Measurements from ENCODE around the gene SCAMP4. TPM values are rescaled to one million over a fixed set of nuclear protein-coding genes. Genes with fewer than 3 reads are reported as not detected.
A peak's percentile ranks its signal among the peaks of the same experiment; 100 is the strongest.

The SCAMP4 gene
- total RNA-seq, 2 donors from 2014 or later = 69.6 to 75.3 TPM

GRCh38 chr19:1943661-1944087 is 38.5 kb downstream of the SCAMP4 start:
- H3K4me3 Mint-ChIP-seq = peak overlapping the region; percentile 86
- no peak overlapping the region for H3K9ac ChIP-seq (ENCODE audit: extremely low read depth, low read length, poor library complexity, severe bottlenecking)

GRCh38 chr19:1944088-1944915 is 39.1 kb downstream of the SCAMP4 start:
- H3K9me3 ChIP-seq (ENCODE audit: control insufficient read depth, low read length) = no peaks in the 10 kb centered on the region
- DNase-seq = no peak
- H3K4me3 ChIP-seq (ENCODE audit: low read length) = no peak overlapping the region
- H3K27me3 ChIP-seq (ENCODE audit: control insufficient read depth, insufficient read depth, low read length, poor library complexity, severe bottlenecking) = no peaks in the 10 kb centered on the region
- Mint-ChIP-seq H3K36me3 (ENCODE audit: low read depth) (peaks cover 13% of the 10 kb centered on the region), H3K27ac (no peak overlapping the region), H3K9me3 (no peaks in the 10 kb centered on the region), H3K4me1 (peaks cover 19% of the 10 kb centered on the region), H3K4me3 (no peak overlapping the region), H3K27me3 (ENCODE audit: insufficient read depth) (no peaks in the 10 kb centered on the region)
- 90 to 92% methylated on average over 34 to 42 of the region's 42 CpGs for WGBS, 2 experiments (ENCODE audit: insufficient coverage in 1 of 2, insufficient read length in 1 of 2)
- no peaks in the 10 kb centered on the region for H3K36me3 ChIP-seq (ENCODE audit: control insufficient read depth, insufficient read depth, low read length)
- no peaks in the 10 kb centered on the region for H3K4me1 ChIP-seq (ENCODE audit: control insufficient read depth, insufficient read depth, low read length)
- no peak overlapping the region for H3K27ac ChIP-seq (ENCODE audit: low read depth, low read length)
- TF ChIP-seq CTCF (conservative IDR thresholded peaks at IDR 0.05) = no peak
- H3K9ac ChIP-seq (ENCODE audit: extremely low read depth, low read length, poor library complexity, severe bottlenecking) = no peak overlapping the region

More at GRCh38 chr19:1943661-1944087, 38.5 kb downstream of the SCAMP4 start:
- no peak overlapping the region for H3K4me3 ChIP-seq (ENCODE audit: low read length)
- H3K9me3 ChIP-seq (ENCODE audit: control insufficient read depth, low read length) = no peaks in the 10 kb centered on the region
- peaks cover 19% of the 10 kb centered on the region for H3K4me1 Mint-ChIP-seq
- H3K27ac Mint-ChIP-seq = peak overlapping the region; percentile 91
- H3K27me3 Mint-ChIP-seq (ENCODE audit: insufficient read depth) = no peaks in the 10 kb centered on the region
- H3K36me3 Mint-ChIP-seq (ENCODE audit: low read depth) = peaks cover 7% of the 10 kb centered on the region
- H3K27ac ChIP-seq (ENCODE audit: low read depth, low read length) = no peak overlapping the region
- no peaks in the 10 kb centered on the region for H3K9me3 Mint-ChIP-seq
- TF ChIP-seq CTCF (conservative IDR thresholded peaks at IDR 0.05) = no peak
- H3K27me3 ChIP-seq (ENCODE audit: control insufficient read depth, insufficient read depth, low read length, poor library complexity, severe bottlenecking) = no peaks in the 10 kb centered on the region
- no peak for DNase-seq
- no peaks in the 10 kb centered on the region for H3K4me1 ChIP-seq (ENCODE audit: control insufficient read depth, insufficient read depth, low read length)
- H3K36me3 ChIP-seq (ENCODE audit: control insufficient read depth, insufficient read depth, low read length) = no peaks in the 10 kb centered on the region
- 92 to 94% methylated on average over 16 to 22 of the region's 22 CpGs for WGBS, 2 experiments (ENCODE audit: insufficient coverage in 1 of 2, insufficient read length in 1 of 2)

GRCh38 chr19:1944916-1945561 is 39.8 kb downstream of the SCAMP4 start:
- no peaks in the 10 kb centered on the region for H3K36me3 ChIP-seq (ENCODE audit: control insufficient read depth, insufficient read depth, low read length)
- no peaks in the 10 kb centered on the region for H3K9me3 ChIP-seq (ENCODE audit: control insufficient read depth, low read length)
- no peak overlapping the region for H3K4me3 ChIP-seq (ENCODE audit: low read length)
- Mint-ChIP-seq H3K4me3 (no peak overlapping the region), H3K9me3 (no peaks in the 10 kb centered on the region), H3K4me1 (peaks cover 13% of the 10 kb centered on the region), H3K36me3 (ENCODE audit: low read depth) (peaks cover 18% of the 10 kb centered on the region), H3K27ac (no peak overlapping the region), H3K27me3 (ENCODE audit: insufficient read depth) (no peaks in the 10 kb centered on the region)
- no peaks in the 10 kb centered on the region for H3K4me1 ChIP-seq (ENCODE audit: control insufficient read depth, insufficient read depth, low read length)
- WGBS, 2 experiments (ENCODE audit: insufficient coverage in 1 of 2, insufficient read length in 1 of 2) = 96 to 98% methylated on average over 13 to 30 of the region's 30 CpGs
- no peak overlapping the region for H3K9ac ChIP-seq (ENCODE audit: extremely low read depth, low read length, poor library complexity, severe bottlenecking)
- TF ChIP-seq CTCF (conservative IDR thresholded peaks at IDR 0.05) = no peak
- no peak overlapping the region for H3K27ac ChIP-seq (ENCODE audit: low read depth, low read length)
- DNase-seq = no peak
- H3K27me3 ChIP-seq (ENCODE audit: control insufficient read depth, insufficient read depth, low read length, poor library complexity, severe bottlenecking) = no peaks in the 10 kb centered on the region
